Brain pericyte (primary cell): ENCODE data around the gene KRT17.
"Not testable (repeated sequence)": the region's sequence is repeated elsewhere in the genome, so short reads cannot be mapped to it uniquely, and the experiment has no call there.

Experiments used
- DNase-seq: peaks from one replicate; pipeline ENCODE4 v3.0.0-alpha.2; 2012; ENCODE audit warnings: low read depth, low spot score

KRT17 gene

GRCh38 chr17:41620583-41621434 lies 3.6 kb downstream of the KRT17 start:
- no peak for DNase-seq

DNA sequence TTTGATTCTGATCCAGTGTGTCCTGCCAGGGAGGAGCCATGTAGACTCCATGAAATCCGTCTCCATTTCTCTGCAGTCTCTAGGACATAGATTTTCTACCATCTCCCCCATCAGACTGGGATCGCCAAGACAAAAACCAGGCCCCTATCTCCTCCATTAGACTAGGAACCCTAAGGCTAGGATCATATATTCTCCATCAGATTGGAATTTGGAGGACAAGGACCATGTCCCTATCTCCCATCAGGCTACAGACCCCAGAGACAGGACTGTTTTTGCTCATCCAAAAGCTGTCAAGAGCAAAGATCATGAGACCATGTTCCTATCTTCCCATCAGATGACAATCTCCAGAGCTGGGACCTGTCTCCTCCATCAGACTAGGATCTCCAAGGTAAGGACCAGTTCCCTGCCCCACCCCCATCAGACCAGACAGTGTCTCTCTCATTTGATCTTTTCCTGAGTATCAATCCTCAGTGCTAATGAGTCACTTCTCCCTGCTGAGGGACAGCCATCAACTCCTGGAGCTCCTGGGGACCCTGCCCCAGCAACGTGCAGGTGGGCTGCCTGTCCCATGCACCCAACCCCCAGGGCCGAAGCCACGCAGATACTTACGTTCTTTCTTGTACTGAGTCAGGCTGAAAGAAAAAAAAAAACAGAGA lies 4.3 kb downstream of the KRT17 start:
- DNase-seq, result not testable (repeated sequence)

DNA sequence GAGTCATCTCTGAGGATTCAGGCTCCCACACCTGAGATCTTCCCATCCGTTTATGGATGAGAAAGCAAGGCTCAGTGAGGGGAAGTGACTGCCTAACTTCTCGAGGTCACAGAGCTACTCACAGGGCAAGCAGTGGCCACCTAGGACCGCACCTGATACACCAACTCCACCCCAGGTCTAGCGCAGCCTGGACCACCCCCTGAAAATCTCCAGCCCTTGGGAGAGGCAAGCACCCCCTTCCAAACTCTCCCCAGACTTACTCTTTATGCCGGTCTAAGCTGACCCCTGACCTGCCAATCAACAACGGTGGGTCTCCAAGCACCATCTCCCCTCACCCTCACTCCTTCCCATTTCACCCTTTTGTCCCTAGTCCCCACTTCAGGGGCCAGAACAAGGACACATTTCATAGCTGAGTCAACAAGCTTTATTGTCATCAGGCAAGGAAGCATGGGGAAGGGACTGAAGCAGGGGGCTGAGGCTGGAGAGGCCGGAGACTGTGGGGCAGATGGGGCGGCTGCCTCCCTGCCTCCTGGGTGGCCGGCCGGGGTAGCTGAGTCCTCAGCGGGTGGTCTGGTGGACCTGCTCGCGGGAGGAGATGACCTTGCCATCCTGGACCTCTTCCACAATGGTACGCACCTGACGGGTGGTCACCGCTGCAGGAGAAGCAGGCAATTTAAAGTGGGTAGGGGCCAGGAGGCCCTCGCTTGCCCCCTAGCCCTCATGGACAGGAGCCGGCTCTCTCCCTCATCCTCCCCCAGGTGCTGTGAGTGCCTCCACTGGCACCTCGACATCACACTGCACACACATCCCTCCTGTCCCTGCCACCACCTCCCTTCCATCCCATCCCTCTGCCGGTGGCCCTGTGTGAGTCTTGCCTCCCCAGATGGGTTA lies 5.1 kb downstream of the KRT17 start:
- no peak for DNase-seq

GRCh38 chr17:41618341-41619035 lies 5.9 kb downstream of the KRT17 start:
- no peak for DNase-seq

- DNase-seq, result no peak
These were observed 6.7 kb downstream of the KRT17 start for GRCh38 chr17:41617698-41618097.

DNA sequence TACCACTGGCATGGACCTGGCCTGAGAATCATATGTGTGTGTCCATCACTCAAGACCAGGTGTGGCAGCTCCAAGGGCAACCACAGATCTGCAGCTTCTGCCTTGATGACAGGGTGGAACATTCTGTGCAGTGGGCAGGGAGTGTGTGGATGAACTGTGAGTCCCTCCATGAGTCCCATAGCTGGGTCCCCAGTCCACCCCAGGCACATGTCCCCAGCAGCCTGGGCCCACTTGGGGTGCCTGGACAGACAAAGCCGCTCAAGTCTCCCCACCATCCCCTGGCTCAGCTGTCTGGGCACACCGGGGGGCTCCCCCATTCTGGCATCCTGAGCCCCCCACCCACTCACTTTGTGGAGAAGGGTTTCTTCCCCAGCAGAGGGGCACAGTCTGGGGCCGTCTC lies 7.2 kb downstream of the KRT17 start:
- DNase-seq, result no peak

- not testable (repeated sequence) for DNase-seq
These were observed 7.9 kb downstream of the KRT17 start for GRCh38 chr17:41616486-41616885.

DNA sequence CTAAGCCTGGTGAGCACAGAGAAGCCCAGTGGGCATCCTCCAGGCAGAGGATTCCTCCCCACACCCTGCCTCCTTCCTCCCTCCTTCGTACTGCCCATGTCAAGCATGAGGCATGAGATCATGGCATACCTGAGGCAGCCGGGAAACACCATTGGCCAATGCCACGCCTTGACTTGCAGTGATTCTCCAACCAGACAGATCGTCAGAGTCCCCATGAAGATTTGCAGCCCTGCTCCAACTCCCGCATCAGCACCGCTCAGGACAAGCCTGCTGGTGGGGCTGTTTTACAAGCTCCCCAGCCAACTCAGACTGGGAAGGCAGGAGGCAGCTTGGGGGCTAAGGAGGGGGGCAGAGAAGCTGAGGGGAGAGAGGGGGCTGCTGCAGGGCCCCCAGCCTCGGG lies 8.9 kb downstream of the KRT17 start:
- no peak for DNase-seq

DNA sequence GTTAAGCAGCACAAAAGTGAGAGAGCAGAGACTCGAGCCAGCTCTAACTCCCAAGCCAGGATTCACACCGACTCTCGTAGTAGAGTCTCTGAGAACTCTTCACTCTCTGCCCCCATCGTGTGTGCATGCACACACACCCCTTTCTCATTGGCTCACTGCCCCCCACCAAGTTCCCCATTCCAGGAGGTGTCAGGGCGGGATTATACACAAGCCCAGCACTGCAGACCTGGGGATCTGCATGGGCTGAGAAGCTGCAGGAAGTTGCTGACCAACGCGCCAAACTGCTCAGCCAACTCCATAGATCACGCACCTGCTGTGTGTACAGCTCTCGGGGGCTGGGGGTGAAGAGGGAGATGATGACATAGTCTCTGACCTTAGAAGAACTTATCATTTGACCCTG lies 9.6 kb downstream of the KRT17 start:
- DNase-seq, result not testable (repeated sequence)

- no peak for DNase-seq
These were observed 10.3 kb downstream of the KRT17 start for GRCh38 chr17:41614098-41614497.

DNA sequence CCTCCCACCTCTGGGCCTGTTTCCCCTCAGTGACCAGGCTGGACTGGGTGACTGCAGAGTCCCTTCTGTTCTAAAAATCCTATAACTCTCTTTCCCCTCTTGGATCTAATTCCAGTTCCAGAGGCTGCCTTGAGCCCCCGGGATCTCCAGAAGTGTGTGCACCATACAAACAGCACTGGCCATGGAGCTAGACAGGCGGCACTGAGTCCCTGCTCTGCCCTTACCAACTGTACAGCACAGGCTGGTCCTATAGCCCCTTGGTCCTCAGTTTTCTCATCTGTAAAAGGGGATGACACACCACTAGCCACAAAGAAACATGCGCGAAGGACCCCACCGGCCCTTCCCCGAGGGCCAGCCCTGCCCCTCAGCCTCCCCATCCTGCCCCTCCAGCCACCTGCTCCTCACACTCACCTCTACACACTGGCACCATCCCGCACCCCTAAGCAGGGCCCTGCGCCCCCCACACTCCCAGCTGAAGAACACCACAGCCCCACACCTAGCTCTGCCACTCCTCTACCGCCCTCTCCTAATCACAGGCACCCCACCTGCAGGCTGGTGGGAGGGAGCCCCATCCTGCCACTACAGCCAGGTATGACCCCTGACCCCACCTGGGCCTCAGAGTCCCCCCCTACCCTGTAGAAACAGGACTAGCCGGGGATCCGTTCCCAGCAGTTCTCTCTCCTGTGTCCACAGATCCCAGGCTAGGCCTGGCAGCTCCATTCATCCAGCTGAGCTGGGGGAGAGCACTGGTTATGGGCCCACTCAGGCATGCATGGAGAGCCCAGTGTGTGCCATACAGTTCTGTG lies 10.9 kb downstream of the KRT17 start:
- no peak for DNase-seq

GRCh38 chr17:41612376-41613160 lies 11.8 kb downstream of the KRT17 start, which contains the start of gene KRT16:
Gene KRT16, minus strand, starts transcription at chr17:41612767. Its CDS starts 79 bp downstream, at chr17:41612688.
- DNase-seq, result not testable (repeated sequence)

- DNase-seq, result no peak
These were observed 13.3 kb downstream of the KRT17 start for GRCh38 chr17:41610965-41611640.

- not testable (repeated sequence) for DNase-seq
These were observed 14.3 kb downstream of the KRT17 start for GRCh38 chr17:41610061-41610517.

DNA sequence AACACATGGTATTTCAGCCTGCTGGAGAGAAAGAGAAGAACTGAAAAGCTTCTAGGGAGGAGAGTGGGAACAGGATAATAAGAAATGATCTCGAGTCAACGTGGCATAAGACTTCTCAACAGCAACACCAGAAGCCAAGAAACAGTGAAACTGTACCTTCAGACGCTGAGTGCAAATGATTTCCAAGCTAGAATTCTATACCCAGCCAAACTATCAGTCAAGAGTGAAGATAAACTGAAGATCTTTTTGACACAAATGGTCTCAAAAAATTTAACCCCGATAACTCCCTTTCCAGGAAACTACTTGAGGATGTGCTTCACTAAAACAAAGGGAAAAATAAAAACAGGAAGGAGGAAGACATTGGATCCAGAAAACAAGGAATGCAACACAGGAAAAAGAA lies 17.4 kb downstream of the KRT17 start:
- not testable (repeated sequence) for DNase-seq

DNA sequence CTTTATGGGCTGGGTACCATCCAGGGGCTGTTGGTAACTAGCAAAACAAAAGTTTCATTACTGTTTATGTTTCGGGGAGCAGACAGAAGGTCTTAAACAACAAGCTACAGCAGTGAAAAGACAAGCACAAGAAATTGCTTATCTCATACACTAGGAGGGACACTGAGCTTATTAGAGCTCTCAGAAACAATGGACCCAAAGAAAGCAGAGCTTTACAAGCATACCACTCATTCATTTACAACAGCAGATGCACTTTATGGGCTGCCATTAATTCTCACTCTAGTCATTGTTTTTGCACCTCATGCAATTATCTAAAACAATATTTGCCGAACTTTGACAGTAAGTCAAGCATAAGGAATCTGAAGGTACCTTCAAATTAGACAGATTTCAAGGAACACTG lies 21.9 kb downstream of the KRT17 start:
- DNase-seq, result no peak

DNA sequence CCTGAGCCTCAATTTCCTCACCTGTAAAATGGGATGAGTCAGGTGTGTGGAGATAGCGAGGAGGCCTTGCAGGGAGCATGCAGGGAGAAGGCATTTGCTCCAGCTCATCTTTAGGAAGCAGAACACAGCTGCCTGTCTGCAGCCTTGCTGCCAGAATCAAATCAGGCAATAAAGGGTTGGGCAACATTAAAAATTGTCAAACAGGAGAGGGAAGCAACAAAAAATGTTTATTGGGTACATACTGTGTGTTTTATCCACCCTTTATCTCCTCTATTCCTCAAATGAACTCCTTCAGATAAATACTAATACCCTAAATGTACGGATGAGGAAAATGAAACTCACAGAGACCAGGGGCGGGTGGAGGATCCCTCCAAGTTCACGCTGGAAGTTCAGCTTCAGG lies 24.1 kb downstream of the KRT17 start:
- DNase-seq, result no peak

DNA sequence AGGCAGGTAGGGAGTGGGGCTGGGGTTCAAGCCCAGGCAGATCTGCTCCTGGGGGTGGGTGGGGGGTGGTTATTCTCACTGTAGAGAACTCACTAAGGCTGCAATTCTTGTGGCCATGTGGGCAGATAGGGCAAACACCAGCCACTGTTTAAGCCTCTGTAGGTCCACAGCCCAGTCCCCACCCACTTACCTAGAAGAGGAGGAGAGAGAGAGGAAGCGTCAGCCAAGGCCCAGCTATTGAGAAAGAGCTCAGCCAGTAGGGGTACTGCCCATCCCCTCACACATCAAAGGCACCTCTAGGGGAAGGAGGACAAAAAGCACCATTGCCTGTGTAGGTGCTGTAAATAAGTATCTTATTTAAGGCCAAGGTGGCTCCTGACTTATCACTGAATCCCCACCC lies 24.7 kb downstream of the KRT17 start:
- DNase-seq, result no peak

DNA sequence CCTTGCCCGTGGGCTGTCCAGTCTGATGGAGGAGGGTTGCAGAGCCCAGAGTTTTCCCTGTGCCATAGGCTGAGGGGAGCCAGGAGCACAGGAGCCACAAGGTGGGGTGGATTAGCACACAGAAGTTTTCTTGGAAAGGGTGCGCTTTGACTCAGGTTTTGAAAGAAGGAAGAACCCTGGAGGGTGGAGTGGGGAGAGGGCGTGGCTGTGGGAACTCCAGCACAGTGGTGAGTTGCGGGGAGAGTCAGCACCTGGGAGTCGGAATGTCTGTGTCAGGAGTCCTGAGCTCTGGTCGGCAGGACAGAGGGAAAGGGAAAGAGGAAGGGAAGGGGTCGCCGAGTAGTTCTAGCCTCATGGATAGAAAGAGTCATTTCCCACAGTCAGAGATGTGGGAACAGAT lies 28.8 kb downstream of the KRT17 start:
- DNase-seq, result no peak
